Smooth muscle cell of the umbilical artery (primary cell): ENCODE results near the gene PSG5. TPM values are rescaled to one million over a fixed set of nuclear protein-coding genes. Genes with fewer than 3 reads are reported as not detected.

Source experiments
- total RNA-seq: library from RNA; depleted of rRNA; stranded (reverse); fragments of >200 nt; gene quantifications from 2 replicates; pipeline ENCODE4 v1.2.3, GENCODE V29; 2014

PSG5 gene
- total RNA-seq: 0.89 and 1.9 TPM in 2 replicates

GRCh38 chr19:43186311-43186935, at the start of gene PSG5:
Gene PSG5 (minus strand): TSS chr19:43186536. CDS start chr19:43186405, 131 bp downstream.

GRCh38 chr19:43205471-43206105, 19.3 kb upstream of the PSG5 start, which contains the start of gene PSG4:
Gene PSG4 (minus strand): TSS chr19:43205638. CDS start chr19:43205536, 102 bp downstream.

Other genes starting within 250 kb of the PSG5 start
- not detected in 2 replicates for gene PSG7, start 249.3 kb downstream of the PSG5 start, total RNA-seq
- gene PSG11, start 160.1 kb downstream of the PSG5 start, total RNA-seq: not detected in 2 replicates
- not detected in 2 replicates for gene PSG2, start 103.8 kb downstream of the PSG5 start, total RNA-seq
- gene PSG4, start 19.1 kb upstream of the PSG5 start, total RNA-seq: 0.30 and 11.0 TPM in 2 replicates
- gene PSG9, start 83.0 kb upstream of the PSG5 start, total RNA-seq: not detected in 2 replicates
- gene CD177, start 167.2 kb upstream of the PSG5 start, total RNA-seq: not detected in 2 replicates
- not detected in 2 replicates for gene TEX101, start 228.4 kb upstream of the PSG5 start, total RNA-seq